PC-9 (cell line): ENCODE results near the gene ARHGAP26. TPM values are rescaled to one million over a fixed set of nuclear protein-coding genes. Genes with fewer than 3 reads are reported as not detected.

ENCODE experiments used
- BruUV-seq: library from RNA; stranded (reverse); fragments of 400-500 nt; replicated peaks from 2 replicates; lab custom pipeline; 2021; lab: Mats Ljungman, UMichigan
- CTCF ChIA-PET: fragments of 300-600 bp; sonication (Branson Sonifier 250); formaldehyde crosslinking; loops from one replicate; lab custom pipeline; 2022; ENCODE audit warnings: antibody characterized with exemption; lab: Charles Lee
- POLR2A ChIA-PET: fragments of 300-600 bp; sonication (Branson Sonifier 250); formaldehyde crosslinking; loops from one replicate; lab custom pipeline; 2022; ENCODE audit warnings: antibody characterized with exemption; ENCODE audit not compliant: unreplicated experiment; lab: Charles Lee
- DNase-seq, 2 experiments: peaks; one replicate each; pipeline versions ENCODE4 v3.0.0 to v3.0.0-alpha.2; 2015 to 2022; ENCODE audit warnings: mixed read lengths in 1 of 2
- H2AFZ ChIP-seq: fragments of 200-600 bp; sonication (generic); 2 replicates; pipeline ENCODE4 v1.8.1; 2017; ENCODE audit warnings: antibody characterized with exemption
- H3F3A ChIP-seq: fragments of 200-600 bp; sonication (generic); 2 replicates; pipeline ENCODE4 v1.8.1; 2017; ENCODE audit warnings: antibody characterized with exemption, mild to moderate bottlenecking, low read depth; ENCODE audit not compliant: insufficient read depth
- H3K27ac ChIP-seq: fragments of 200-600 bp; sonication (generic); 2 replicates; pipeline ENCODE4 v1.6.1; 2016; ENCODE audit warnings: mixed run types
- H3K27me3 ChIP-seq: fragments of 200-600 bp; sonication (generic); 2 replicates; pipeline ENCODE4 v1.6.1; 2016; ENCODE audit warnings: low read depth, mixed run types; ENCODE audit not compliant: insufficient read depth
- H3K36me3 ChIP-seq: fragments of 200-600 bp; sonication (generic); 2 replicates; pipeline ENCODE4 v1.6.1; 2016; ENCODE audit warnings: low read depth, mixed run types
- H3K4me1 ChIP-seq: fragments of 200-600 bp; sonication (generic); replicated peaks from 2 replicates; pipeline ENCODE4 v1.6.1; 2016; ENCODE audit warnings: mixed run types; ENCODE audit not compliant: insufficient read depth
- H3K4me2 ChIP-seq: fragments of 200-600 bp; sonication (generic); 2 replicates; pipeline ENCODE4 v1.6.1; 2017; ENCODE audit warnings: mixed run types
- H3K4me3 ChIP-seq: fragments of 200-600 bp; sonication (generic); 2 replicates; pipeline ENCODE4 v1.6.1; 2016; ENCODE audit warnings: mixed run types
- H3K79me2 ChIP-seq: fragments of 200-600 bp; sonication (generic); 2 replicates; pipeline ENCODE4 v1.6.1; 2017; ENCODE audit warnings: low read depth, mixed run types
- H3K9me2 ChIP-seq: fragments of 200-600 bp; sonication (generic); 2 replicates; pipeline ENCODE4 v1.8.1; 2017; ENCODE audit warnings: mild to moderate bottlenecking; ENCODE audit not compliant: insufficient read depth
- H3K9me3 ChIP-seq: fragments of 200-600 bp; sonication (generic); 2 replicates; pipeline ENCODE4 v1.8.1; 2016; ENCODE audit warnings: low read depth; ENCODE audit not compliant: insufficient read depth
- H4K20me1 ChIP-seq: fragments of 200-600 bp; sonication (generic); 2 replicates; pipeline ENCODE4 v1.8.1; 2017; ENCODE audit not compliant: insufficient read depth
- EZH2 ChIP-seq: fragments of 200-600 bp; sonication (generic); IDR thresholded peaks from 2 replicates; pipeline ENCODE4 v1.8.0; 2017; ENCODE audit warnings: antibody characterized with exemption, low read depth
- intact Hi-C: fragments of 100-400 bp; cut with micrococcal nuclease; formaldehyde crosslinking; loops from one replicate; pipeline ENCODE4 v1.10.0; 2022; ENCODE audit not compliant: unreplicated experiment
- total RNA-seq: library from RNA; stranded (reverse); gene quantifications from 2 replicates; pipeline ENCODE4 v1.2.3, GENCODE V29; 2021
- TF ChIP-seq, protein P1 (sequence below): fragments of 200-600 bp; sonication (generic); conservative IDR thresholded peaks from 2 replicates; pipeline ENCODE4 v1.6.1; 2017; ENCODE audit warnings: mixed run types, antibody characterized with exemption, mild to moderate bottlenecking, moderate library complexity

Gene ARHGAP26
- total RNA-seq, 1 experiment from 2014 or later: 29.7 TPM

DNA sequence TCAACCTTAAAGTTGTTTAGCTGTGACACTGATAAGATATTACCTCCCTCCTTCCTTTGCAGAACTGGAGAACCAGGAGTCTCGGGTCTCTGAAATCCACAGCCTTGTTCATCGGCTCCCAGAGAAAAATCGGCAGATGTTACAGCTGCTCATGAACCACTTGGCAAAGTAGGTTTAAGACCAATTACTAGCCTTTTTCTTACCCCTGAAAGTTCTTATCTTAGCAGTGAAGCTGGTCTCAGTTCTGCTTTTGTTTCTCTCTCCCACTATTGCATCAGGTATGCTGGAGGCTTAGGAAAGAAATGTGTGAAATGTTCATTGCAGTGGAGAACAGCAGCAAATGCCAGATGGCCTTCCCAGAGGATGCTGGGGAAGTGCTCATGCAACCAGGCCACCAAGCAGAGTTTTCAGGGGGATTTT, 287.4 kb downstream of the ARHGAP26 start:
- Histone ChIP-seq H3K27ac (no peak overlapping the region), H4K20me1 (no peaks in the 10 kb centered on the region), H3F3A (peaks cover 9% of the 10 kb centered on the region; the same call in 1 of the 2 replicates), H3K79me2 (no peaks in the 10 kb centered on the region), H3K4me1 (peaks cover 11% of the 10 kb centered on the region), H2AFZ (no peak overlapping the region), H3K9me3 (no peaks in the 10 kb centered on the region), H3K9me2 (no peaks in the 10 kb centered on the region; the same call in 1 of the 2 replicates), H3K4me2 (no peak overlapping the region), H3K4me3 (no peak overlapping the region), H3K36me3 (no peaks in the 10 kb centered on the region; the same call in 1 of the 2 replicates), H3K27me3 (no peaks in the 10 kb centered on the region)
- no peak for DNase-seq
- intact Hi-C loops: no loop called here
- CTCF ChIA-PET: interaction anchor here (0.6 kb wide), 1 partner anchor 259 kb away, joined by 3 read pairs; no protein-coding TSS in a partner anchor
- POLR2A ChIA-PET: no interaction called here
- no peak for TF ChIP-seq EZH2
- no TSS peak for BruUV-seq

GRCh38 chr5:143059355-143059754, 289.2 kb downstream of the ARHGAP26 start:
- Histone ChIP-seq H3K9me2 (no peaks in the 10 kb centered on the region; the same call in 1 of the 2 replicates), H4K20me1 (no peaks in the 10 kb centered on the region), H3K4me3 (no peak overlapping the region), H3K9me3 (no peaks in the 10 kb centered on the region), H3K36me3 (no peaks in the 10 kb centered on the region; the same call in 1 of the 2 replicates), H3K27ac (no peak overlapping the region), H3K4me1 (peaks cover 11% of the 10 kb centered on the region), H3K4me2 (no peak overlapping the region), H3K79me2 (no peaks in the 10 kb centered on the region), H3K27me3 (no peaks in the 10 kb centered on the region), H3F3A (peaks cover 9% of the 10 kb centered on the region; the same call in 1 of the 2 replicates), H2AFZ (no peak overlapping the region)
- intact Hi-C loops: no loop called here
- ChIA-PET CTCF (no interaction called here), POLR2A (no interaction called here)
- TF ChIP-seq EZH2: no peak
- TF ChIP-seq, protein P1, sequence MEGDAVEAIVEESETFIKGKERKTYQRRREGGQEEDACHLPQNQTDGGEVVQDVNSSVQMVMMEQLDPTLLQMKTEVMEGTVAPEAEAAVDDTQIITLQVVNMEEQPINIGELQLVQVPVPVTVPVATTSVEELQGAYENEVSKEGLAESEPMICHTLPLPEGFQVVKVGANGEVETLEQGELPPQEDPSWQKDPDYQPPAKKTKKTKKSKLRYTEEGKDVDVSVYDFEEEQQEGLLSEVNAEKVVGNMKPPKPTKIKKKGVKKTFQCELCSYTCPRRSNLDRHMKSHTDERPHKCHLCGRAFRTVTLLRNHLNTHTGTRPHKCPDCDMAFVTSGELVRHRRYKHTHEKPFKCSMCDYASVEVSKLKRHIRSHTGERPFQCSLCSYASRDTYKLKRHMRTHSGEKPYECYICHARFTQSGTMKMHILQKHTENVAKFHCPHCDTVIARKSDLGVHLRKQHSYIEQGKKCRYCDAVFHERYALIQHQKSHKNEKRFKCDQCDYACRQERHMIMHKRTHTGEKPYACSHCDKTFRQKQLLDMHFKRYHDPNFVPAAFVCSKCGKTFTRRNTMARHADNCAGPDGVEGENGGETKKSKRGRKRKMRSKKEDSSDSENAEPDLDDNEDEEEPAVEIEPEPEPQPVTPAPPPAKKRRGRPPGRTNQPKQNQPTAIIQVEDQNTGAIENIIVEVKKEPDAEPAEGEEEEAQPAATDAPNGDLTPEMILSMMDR: no peak
- no peak for DNase-seq
- no TSS peak for BruUV-seq

DNA sequence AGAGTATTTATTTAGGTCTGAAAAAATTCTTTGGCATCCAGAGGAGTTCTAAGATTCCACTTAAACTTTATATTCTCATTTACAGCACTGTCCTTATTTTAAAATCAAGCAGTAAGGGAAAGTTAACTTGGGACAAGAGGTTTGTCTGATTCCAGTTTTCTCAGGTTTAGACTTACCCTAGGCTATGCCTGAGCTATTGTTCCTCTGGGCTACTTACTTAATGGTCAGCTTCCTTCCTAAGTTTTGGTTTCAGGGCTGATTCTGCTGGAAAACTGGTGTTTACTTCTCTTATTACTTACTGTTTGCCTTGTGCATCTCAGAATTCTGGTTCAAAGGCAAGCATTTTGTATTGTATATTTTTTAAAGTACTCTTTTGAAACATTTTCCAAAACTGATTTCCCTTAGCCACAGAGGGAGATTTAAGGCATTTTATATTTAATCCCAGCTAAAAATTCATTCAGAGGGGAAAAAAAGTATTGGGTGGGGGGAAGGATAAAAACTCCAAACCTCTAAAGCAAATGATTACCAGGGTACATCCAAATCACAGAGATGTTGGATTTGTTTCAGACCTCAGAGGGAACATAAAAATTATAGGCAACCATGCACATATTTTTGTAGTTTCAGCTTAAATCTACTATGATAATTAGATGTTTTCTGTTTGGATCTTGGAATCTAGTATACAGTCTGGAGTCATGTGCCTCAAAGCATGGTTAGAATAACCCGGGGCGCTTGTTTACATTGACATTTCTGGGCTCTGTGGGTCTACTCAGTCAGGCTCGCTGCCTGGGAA, 290.0 kb downstream of the ARHGAP26 start:
- ChIA-PET POLR2A (no interaction called here), CTCF (no interaction called here)
- no peaks in the 10 kb centered on the region for H3K9me3 ChIP-seq
- H3K36me3 ChIP-seq: no peaks in the 10 kb centered on the region; the same call in 1 of the 2 replicates
- DNase-seq: no peak
- no TSS peak for BruUV-seq
- no peak overlapping the region; the same call in 1 of the 2 replicates for H3K27ac ChIP-seq
- intact Hi-C loops: no loop called here
- H3K4me3 ChIP-seq: no peak overlapping the region
- H3K79me2 ChIP-seq: no peaks in the 10 kb centered on the region
- no peaks in the 10 kb centered on the region for H3K27me3 ChIP-seq
- no peak overlapping the region for H3K4me2 ChIP-seq
- TF ChIP-seq, protein P1: no peak
- H3F3A ChIP-seq: peaks cover 9% of the 10 kb centered on the region; the same call in 1 of the 2 replicates
- peaks cover 11% of the 10 kb centered on the region for H3K4me1 ChIP-seq
- H4K20me1 ChIP-seq: no peaks in the 10 kb centered on the region
- H3K9me2 ChIP-seq: no peaks in the 10 kb centered on the region
- no peak overlapping the region for H2AFZ ChIP-seq
